ENCODE data around the gene ARMC3. TPM values are rescaled to one million over a fixed set of nuclear protein-coding genes. Genes with fewer than 3 reads are reported as not detected.
A peak's percentile ranks its signal among the peaks of the same experiment; 100 is the strongest.
"Not testable (repeated sequence)": the region's sequence is repeated elsewhere in the genome, so short reads cannot be mapped to it uniquely, and the experiment has no call there.

Gene ARMC3
- total and polyA plus RNA-seq, 8 donors: 0.05 to 0.25 TPM; not detected in 6

GRCh38 chr10:22903694-22904093 is 24.2 kb upstream of the ARMC3 start:
- Histone ChIP-seq H3K27ac (no peak overlapping the region), H3K4me3 (no peak overlapping the region), H3K36me3 (no peaks in the 10 kb centered on the region), H3K9me3 (no peaks in the 10 kb centered on the region), H3K4me1 (no peaks in the 10 kb centered on the region), H3K27me3 (no peaks in the 10 kb centered on the region)
- intact Hi-C loops (cut with DNase I): no loop called here
- no peak for DNase-seq
- WGBS, 2 donors: 100% methylated on average over 1 of the region's 1 CpG
- TF ChIP-seq CTCF (IDR thresholded peaks at IDR 0.05): no peak
- no peak for ATAC-seq
- FAIRE-seq: no peak

- Histone ChIP-seq H3K27ac (no peak overlapping the region), H3K9me3 (no peaks in the 10 kb centered on the region), H3K36me3 (no peaks in the 10 kb centered on the region), H3K27me3 (no peaks in the 10 kb centered on the region), H3K4me1 (peaks cover 0 to 4% (median 0%) of the 10 kb centered on the region in 3 donors), H3K4me3 (no peak overlapping the region)
- 92% methylated on average over 2 of the region's 2 CpGs for WGBS, 2 donors
- FAIRE-seq (no peak), ATAC-seq (no peak), DNase-seq (no peak)
- no peak for TF ChIP-seq CTCF (IDR thresholded peaks at IDR 0.05)
- intact Hi-C loops (cut with DNase I): no loop called here
Observed at GRCh38 chr10:22906767-22907166, 21.1 kb upstream of the ARMC3 start.

- intact Hi-C loops (cut with DNase I): no loop called here
- Histone ChIP-seq H3K9me3 (no peaks in the 10 kb centered on the region), H3K4me3 (no peak overlapping the region), H3K27ac (no peak overlapping the region), H3K4me1 (peaks cover 0 to 13% (median 0%) of the 10 kb centered on the region in 3 donors), H3K27me3 (no peaks in the 10 kb centered on the region), H3K36me3 (no peaks in the 10 kb centered on the region)
- WGBS, 2 donors: 100% methylated on average over 1 of the region's 1 CpG
- no peak for TF ChIP-seq CTCF (IDR thresholded peaks at IDR 0.05)
- no peak for ATAC-seq
- peak in 1 of 6 donors; percentile 10 for DNase-seq
- FAIRE-seq: no peak
Observed at GRCh38 chr10:22908837-22909236, 19.0 kb upstream of the ARMC3 start.

GRCh38 chr10:22909673-22910072 is 18.2 kb upstream of the ARMC3 start:
- H3K36me3 ChIP-seq; intact Hi-C loops (cut with DNase I); FAIRE-seq; ATAC-seq; H3K4me3 ChIP-seq; DNase-seq; H3K9me3 ChIP-seq; H3K27me3 ChIP-seq; H3K27ac ChIP-seq: not testable (repeated sequence)
- WGBS, 2 donors: 91 to 100% methylated on average over 1 of the region's 1 CpG
- peaks cover 0 to 13% (median 0%) of the 10 kb centered on the region in 3 donors for H3K4me1 ChIP-seq

DNA sequence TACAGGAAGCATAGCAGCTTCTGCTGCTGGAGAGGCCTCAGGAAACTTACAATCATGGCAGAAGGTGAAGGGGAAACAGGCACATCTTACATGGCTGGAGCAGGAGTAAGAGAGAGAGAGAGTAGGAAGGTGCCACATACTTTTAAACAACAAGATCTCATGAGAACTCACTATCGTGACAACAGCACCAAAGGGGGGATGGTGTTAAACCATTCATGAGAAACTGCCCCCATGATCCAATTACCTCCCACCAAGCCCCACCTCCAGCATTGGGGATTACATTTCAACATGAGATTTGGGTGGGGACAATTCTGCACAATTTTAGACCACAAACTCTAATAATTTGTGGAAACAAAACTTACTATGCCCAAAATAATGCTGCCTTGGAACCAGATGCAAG is 16.8 kb upstream of the ARMC3 start:
- intact Hi-C loops (cut with DNase I): no loop called here
- H3K4me1 ChIP-seq: peaks cover 0 to 13% (median 0%) of the 10 kb centered on the region in 3 donors
- FAIRE-seq: no peak
- no peak for ATAC-seq
- whole genome bisulfite sequencing, 2 donors: 90 to 100% methylated on average over 1 of the region's 1 CpG
- H3K9me3 ChIP-seq: no peaks in the 10 kb centered on the region
- TF ChIP-seq CTCF (IDR thresholded peaks at IDR 0.05): no peak
- H3K36me3 ChIP-seq: no peaks in the 10 kb centered on the region
- no peak overlapping the region for H3K4me3 ChIP-seq
- H3K27ac ChIP-seq: no peak overlapping the region
- DNase-seq: no peak
- H3K27me3 ChIP-seq: no peaks in the 10 kb centered on the region
